Fibroblast of gingiva (primary cell): Measurements from ENCODE around the gene FBXO36.

Experiments
- DNase-seq: peaks from one replicate; pipeline ENCODE4 v3.0.0-alpha.2; 2011; ENCODE audit warnings: low read depth

The FBXO36 gene

DNA sequence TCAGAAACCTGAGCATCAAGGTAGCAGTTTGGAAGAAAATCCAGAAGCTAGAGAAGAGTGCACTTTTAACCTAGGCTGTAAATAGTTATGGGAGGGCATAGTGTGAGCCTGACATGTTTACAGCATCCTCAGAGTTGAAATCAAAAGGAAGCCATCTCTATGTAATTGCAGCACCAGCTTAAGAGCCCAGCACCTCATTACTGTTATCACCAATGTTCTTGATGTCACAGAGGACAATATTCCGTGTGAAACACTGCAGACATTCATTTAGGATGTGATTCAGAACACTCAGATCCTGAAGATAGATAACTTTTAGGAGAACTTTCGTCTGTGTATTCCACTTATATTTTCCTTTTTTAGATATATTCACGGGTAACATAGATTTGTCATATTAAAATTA lies 48.1 kb downstream of the FBXO36 start:
- no peak for DNase-seq

- DNase-seq: no peak
These were observed 49.0 kb downstream of the FBXO36 start for GRCh38 chr2:229971298-229971790.

GRCh38 chr2:229974266-229974665 lies 52.0 kb downstream of the FBXO36 start:
- peak; percentile 90 for DNase-seq

GRCh38 chr2:229980431-229981184 lies 58.3 kb downstream of the FBXO36 start:
- DNase-seq: peak; percentile 50

GRCh38 chr2:229993236-229993635 lies 70.9 kb downstream of the FBXO36 start:
- DNase-seq: no peak

DNA sequence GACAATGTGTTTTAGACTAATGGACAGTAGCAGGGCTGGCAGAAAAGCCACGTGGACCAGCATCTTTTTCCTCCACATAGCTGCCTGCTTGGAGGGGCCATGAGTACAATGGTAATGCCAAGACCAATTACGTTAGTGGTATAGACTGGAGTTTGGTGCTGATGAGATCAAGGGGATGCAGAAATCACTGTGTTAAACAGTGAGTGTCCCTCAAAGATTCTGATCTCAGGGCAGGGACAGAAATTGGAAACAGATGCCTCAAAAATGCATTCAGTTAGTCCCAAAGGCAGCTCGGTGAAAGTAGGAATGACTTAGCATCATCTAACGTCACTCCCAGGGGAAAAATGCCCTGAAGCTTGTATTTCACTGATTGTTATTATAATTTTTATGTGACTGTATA lies 74.0 kb downstream of the FBXO36 start:
- peak; percentile 88 for DNase-seq

GRCh38 chr2:229997565-229997964 lies 75.3 kb downstream of the FBXO36 start:
- no peak for DNase-seq

- no peak for DNase-seq
These were observed 78.0 kb downstream of the FBXO36 start for GRCh38 chr2:230000118-230000841.

GRCh38 chr2:230007931-230008707 lies 85.8 kb downstream of the FBXO36 start:
- peak; percentile 63 for DNase-seq

GRCh38 chr2:230008708-230009066 lies 86.4 kb downstream of the FBXO36 start:
- DNase-seq: no peak

GRCh38 chr2:230010501-230010900 lies 88.2 kb downstream of the FBXO36 start:
- no peak for DNase-seq

DNA sequence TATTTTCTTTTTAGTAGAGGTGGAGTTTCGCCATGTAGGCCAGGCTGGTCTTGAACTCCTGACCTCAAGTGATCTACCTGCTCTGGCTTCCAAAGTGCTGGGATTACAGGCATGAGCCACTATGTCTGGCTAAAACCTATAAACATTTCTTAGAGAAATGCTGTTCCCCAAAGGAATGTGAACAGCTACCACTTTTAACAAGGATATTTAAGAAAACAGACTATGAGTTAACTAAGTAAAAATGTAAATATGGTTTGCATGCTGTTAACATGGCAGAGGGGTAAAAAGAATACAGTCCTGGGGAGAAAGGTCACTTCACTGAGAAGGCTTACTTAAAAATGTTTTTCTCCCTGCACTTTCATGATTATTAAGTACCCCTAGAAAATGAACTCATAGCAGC lies 89.3 kb downstream of the FBXO36 start:
- no peak for DNase-seq

- no peak for DNase-seq
These were observed 90.1 kb downstream of the FBXO36 start for GRCh38 chr2:230012267-230012884.

GRCh38 chr2:230016844-230017243 lies 94.5 kb downstream of the FBXO36 start:
- DNase-seq: no peak

DNA sequence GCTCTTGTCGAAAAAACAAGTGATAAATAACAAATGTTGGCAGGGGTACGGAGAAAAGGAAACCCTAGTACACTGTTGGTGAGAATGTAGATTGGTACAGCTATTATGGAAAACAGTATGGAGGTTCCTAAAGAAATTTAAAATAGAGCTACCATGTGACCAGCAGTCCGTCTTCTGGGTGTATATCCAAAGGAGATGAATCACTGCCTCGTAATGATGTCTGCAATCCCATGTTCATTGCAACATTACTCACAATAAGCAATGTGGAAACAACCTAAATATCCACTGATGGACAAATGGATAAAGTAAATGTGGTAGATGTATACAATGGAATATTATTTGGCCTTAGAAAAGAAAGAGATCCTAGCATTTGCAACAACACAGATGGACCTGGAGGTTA lies 95.8 kb downstream of the FBXO36 start:
- peak; percentile 66 for DNase-seq

- no peak for DNase-seq
These were observed 97.4 kb downstream of the FBXO36 start for GRCh38 chr2:230019742-230020141.

DNA sequence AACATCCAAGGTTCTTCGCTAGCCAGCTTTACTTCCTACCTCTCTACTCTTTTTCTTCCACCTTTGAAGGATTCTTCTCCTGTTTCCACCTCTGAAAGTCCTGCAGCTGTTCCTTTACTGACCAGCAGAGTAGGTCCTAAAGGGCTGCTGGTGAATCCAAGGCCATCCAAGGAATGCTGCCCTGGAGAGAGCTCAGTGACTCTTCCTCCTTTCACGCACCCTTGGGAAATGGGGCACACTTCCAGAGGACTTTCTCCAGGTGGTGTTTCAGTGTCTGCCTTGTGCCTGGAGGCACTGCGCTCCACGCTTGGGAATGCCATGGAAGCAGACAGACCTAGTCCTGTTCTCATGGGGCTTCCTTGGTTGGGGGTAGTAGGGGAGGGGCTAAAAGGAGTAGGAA lies 101.0 kb downstream of the FBXO36 start:
- DNase-seq: no peak

DNA sequence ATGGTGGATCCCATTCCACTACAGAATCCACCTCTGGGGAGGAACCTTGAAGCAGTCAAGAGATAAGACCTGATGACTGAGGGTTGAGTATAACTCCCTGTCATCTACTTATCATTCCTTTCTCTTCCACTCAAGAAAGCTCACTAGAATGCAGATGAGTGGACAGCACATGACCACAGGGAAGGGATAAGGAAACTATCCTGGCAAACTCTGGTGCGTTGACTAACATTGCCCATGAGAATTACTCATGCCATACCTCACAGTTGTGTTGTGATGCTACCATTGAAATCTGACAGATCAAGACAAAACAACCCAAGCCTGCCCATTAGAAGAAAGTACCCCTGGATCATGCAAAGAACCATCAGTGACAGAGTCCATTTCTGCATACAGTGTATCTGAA lies 119.9 kb downstream of the FBXO36 start:
- no peak for DNase-seq

DNA sequence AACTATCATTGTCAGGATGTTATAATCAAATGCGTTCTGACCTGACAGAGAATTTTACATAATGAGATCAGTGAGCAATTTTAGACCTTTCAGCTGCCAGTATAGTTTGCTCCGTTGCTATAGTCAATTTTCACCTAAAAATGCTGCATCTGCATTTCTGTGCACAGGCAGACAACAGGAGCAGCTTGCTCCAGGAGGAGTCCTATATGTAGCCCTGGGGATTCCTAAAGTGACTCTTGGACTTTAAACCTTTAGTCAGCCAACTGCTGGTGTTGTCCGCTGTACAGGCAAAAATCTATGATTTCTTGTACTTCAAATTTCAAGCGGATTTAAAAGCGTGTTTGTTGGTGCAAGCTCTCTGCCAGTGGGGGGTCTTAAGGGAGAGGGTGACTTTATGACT lies 120.7 kb downstream of the FBXO36 start:
- DNase-seq: no peak

DNA sequence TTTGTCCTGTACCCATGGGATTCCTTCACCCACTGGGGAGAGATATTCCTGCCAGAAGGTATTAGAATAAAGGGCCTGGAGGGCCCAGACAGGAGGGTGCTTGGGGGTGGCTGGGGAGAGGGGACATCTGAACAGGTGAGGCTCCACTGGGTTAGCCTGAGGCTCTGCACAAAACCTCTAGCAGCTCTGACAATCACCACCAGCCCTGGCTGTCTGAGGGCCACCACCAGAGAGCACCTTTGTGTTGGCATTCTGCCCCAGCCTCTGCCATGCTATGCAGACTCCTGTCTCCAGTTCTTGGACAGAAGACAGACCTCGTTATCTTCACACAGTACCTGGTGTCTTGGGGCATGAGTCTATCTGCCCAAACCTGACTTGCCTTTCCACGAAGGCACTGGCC lies 121.2 kb downstream of the FBXO36 start:
- no peak for DNase-seq

DNA sequence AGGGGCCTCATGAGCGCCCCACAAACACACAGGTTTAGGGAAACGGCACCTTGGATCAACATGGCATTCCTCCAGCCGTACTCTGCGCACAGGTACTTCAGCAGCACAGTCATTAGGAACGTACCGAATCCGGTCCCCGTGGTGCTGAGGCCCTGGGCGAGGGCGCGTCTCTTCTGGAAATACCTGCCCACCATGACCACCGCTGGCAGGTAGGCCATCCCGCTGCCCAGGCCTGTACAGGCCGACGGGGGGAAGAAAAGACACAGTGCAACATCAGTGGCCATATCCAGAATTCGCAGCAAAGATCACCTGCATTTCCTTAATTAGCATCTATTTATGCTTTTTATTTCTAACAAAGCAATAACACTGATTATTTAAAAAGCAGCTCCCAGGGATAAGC lies 124.2 kb downstream of the FBXO36 start:
- no peak for DNase-seq

- no peak for DNase-seq
These were observed 125.8 kb downstream of the FBXO36 start for GRCh38 chr2:230048010-230048671.
